Progenitor cell of endocrine pancreas (in vitro differentiated cells): ENCODE data around the gene MATN1. TPM values are rescaled to one million over a fixed set of nuclear protein-coding genes. Genes with fewer than 3 reads are reported as not detected.

ENCODE experiments used
- DNase-seq: peaks from one replicate; pipeline ENCODE4 v3.0.0; 2021; ENCODE audit warnings: low spot score; ENCODE audit not compliant: unreplicated experiment
- H3K27ac Mint-ChIP-seq: 2 replicates; pipeline ENCODE4 v1.8.0; 2021; ENCODE audit warnings: mild to moderate bottlenecking, moderate library complexity, mixed read lengths
- H3K27me3 Mint-ChIP-seq: 2 replicates; pipeline ENCODE4 v1.8.0; 2021; ENCODE audit warnings: mixed read lengths
- H3K36me3 Mint-ChIP-seq: 2 replicates; pipeline ENCODE4 v1.8.0; 2022; ENCODE audit warnings: mixed read lengths; ENCODE audit not compliant: insufficient read depth
- H3K4me1 Mint-ChIP-seq: 2 replicates; pipeline ENCODE4 v1.8.0; 2021; ENCODE audit warnings: low read depth, mixed read lengths
- H3K4me3 Mint-ChIP-seq: 2 replicates; pipeline ENCODE4 v1.8.0; 2021; ENCODE audit warnings: low read depth, mild to moderate bottlenecking, moderate library complexity, mixed read lengths
- H3K9me3 Mint-ChIP-seq: 2 replicates; pipeline ENCODE4 v1.8.0; 2021; ENCODE audit warnings: low read depth, mixed read lengths
- total RNA-seq: library from RNA; stranded (reverse); gene quantifications from 2 replicates; pipeline ENCODE4 v1.2.1, GENCODE V29; 2021
- TF ChIP-seq, protein P1 (sequence below): fragments of 200-600 bp; sonication (generic); IDR thresholded peaks from one replicate; pipeline ENCODE4 v1.5.0; 2021; ENCODE audit warnings: antibody characterized with exemption, mild to moderate bottlenecking; ENCODE audit not compliant: unreplicated experiment

MATN1 gene
- total RNA-seq, 1 donor from 2014 or later: 0.14 TPM

DNA sequence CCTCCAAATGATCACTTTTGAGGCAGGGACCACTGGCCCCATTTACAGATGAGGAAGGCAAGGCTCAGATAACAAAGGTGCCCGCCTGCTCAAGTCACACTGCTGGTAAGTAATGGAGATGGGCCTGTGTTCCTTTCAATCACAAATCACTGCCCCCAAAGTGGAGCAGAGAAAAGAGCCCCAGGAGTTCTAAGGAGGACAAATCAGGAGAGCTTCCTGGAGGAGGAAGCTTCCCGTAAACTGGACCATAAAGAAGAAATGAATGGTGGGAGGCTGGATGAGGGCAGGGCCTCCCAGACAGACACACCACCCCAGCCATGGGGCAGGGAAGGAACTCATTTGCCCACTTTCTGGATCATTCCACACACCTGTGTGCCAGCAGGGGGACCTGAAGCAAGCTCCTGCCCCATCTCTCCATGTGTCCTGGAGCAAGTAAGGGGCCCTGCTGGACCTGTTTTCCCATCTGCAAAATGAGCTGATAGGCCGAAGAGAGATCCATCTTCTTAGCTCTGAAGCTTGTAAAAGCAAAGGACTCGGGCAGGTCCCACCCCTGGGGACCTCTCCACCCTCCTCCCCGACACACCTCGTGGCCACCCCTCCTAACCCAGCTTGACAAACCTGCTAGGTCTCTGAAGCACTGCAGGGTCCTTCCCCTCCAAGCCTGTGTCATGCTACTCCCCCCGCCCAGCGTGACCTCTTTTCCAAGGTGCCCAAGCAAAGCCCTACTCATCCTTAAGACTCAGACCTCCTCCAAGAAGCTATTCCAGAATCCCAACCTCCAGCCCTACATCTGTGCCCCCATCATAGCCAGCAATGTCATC is 28.7 kb upstream of the MATN1 start:
- Mint-ChIP-seq H3K4me3 (no peak overlapping the region), H3K4me1 (peaks cover 2% of the 10 kb centered on the region), H3K27ac (no peak overlapping the region), H3K9me3 (no peaks in the 10 kb centered on the region), H3K27me3 (peaks cover 13% of the 10 kb centered on the region), H3K36me3 (no peaks in the 10 kb centered on the region)
- TF ChIP-seq, protein P1, sequence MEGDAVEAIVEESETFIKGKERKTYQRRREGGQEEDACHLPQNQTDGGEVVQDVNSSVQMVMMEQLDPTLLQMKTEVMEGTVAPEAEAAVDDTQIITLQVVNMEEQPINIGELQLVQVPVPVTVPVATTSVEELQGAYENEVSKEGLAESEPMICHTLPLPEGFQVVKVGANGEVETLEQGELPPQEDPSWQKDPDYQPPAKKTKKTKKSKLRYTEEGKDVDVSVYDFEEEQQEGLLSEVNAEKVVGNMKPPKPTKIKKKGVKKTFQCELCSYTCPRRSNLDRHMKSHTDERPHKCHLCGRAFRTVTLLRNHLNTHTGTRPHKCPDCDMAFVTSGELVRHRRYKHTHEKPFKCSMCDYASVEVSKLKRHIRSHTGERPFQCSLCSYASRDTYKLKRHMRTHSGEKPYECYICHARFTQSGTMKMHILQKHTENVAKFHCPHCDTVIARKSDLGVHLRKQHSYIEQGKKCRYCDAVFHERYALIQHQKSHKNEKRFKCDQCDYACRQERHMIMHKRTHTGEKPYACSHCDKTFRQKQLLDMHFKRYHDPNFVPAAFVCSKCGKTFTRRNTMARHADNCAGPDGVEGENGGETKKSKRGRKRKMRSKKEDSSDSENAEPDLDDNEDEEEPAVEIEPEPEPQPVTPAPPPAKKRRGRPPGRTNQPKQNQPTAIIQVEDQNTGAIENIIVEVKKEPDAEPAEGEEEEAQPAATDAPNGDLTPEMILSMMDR: no peak
- no peak for DNase-seq

DNA sequence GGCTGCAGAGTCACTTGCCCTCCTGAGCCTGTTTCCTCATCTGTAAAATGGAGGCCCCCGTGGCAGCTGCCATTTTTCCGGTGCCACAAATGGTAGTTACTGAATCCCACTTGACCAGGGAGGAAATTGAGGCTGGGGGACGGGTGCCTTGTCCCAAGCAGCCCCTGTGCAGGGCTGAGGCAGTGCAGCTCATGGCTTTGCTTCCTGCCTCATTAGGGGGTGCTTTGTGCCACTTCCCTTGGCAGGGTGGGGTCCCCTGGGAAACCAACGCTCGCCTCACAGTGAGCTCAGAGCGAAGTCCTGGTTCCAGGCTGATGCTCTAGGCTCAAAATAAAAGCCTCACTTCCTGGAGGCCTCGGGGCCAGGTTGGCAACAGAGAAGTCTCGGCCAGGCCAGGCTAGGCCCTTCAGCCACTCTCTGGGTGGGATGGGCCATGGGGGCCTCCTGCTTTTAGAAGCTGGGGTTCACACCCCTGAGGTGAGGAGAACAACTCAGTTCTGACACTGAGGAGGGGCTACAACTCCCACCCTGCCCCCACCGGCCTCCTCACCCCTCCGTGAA is 27.4 kb upstream of the MATN1 start:
- Mint-ChIP-seq H3K4me1 (peaks cover 6% of the 10 kb centered on the region), H3K27me3 (peaks cover 13% of the 10 kb centered on the region), H3K36me3 (no peaks in the 10 kb centered on the region), H3K27ac (no peak overlapping the region), H3K4me3 (no peak overlapping the region), H3K9me3 (no peaks in the 10 kb centered on the region)
- DNase-seq: no peak
- TF ChIP-seq, protein P1: no peak

DNA sequence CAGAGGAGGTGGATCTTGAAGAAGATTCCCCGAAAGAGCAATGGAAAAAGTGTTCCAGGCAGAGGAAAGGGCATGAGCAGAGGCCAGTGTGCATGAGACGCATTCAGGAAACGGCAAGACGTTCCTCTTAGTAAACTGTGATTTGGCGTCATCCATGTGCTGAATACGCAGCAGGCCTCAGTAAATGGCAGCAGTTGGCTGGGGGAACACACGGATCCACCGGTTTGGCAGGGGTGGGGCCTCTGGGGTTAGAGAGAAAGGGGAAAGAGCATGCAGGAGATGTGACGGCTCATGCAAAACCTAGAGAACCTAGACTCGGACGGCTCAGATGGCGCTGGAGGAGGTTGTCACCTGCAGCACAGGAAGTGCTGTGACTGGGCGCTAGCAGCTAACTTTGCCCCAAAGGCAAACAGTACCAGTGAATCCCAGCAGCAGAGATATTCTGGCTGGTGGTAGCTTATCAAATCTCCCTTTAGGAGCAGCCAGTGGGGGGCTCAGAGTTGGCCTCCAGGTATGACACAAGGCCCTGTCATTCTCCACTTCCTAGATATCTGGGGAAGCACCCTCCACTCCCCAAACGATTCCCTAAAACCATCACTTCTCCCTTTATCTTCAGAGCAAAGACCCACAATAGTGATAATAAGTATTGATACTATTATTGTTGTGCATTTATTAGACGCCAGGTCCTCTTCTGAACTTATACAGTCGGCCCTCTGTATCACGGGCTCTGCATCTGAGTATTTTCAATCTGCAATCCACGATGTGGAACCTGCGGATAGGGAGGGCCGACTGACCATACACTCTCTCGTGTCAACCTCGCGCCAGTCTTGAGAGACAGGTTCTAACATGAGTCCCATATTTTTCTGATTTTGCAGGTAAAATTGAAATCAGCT is 26.6 kb upstream of the MATN1 start:
- H3K9me3 Mint-ChIP-seq: no peaks in the 10 kb centered on the region
- no peak overlapping the region for H3K4me3 Mint-ChIP-seq
- H3K36me3 Mint-ChIP-seq: no peaks in the 10 kb centered on the region
- TF ChIP-seq, protein P1: no peak
- peaks cover 6% of the 10 kb centered on the region for H3K4me1 Mint-ChIP-seq
- H3K27ac Mint-ChIP-seq: no peak overlapping the region
- no peak for DNase-seq
- H3K27me3 Mint-ChIP-seq: peaks cover 13% of the 10 kb centered on the region

DNA sequence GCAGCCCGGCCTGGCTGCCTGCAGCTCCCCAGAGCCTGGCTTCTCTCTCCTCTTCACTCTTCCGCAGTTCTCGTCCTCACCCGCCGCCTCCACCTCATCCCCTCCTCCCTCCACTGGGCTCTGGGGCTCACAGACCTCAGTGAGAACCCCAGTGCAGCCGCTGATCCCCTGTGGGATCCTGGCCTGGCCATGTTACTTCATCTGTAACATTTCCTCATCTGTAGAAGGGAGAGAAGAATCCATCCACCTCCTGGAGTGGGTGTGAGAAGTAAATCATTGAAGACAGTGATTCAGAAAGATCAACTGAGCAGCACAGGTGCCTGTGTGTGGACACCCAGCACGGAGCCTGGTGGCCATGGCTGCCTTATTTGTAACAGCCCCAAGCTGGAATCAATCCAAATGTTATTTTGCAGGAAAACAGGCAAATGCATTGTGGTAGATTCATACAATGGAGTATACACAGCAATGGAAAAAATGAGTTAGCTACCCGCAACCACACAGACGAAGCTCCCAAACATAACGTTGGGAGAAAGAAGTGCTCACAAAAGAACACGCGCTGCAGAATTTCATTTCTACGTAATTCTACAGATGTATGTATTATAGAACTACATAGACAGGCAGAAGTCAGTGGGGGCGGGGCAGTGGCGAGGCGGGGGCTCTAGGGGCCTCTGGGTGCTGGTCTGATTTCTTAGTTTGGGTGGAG is 25.5 kb upstream of the MATN1 start:
- Mint-ChIP-seq H3K4me1 (peaks cover 6% of the 10 kb centered on the region), H3K9me3 (no peaks in the 10 kb centered on the region), H3K27me3 (peaks cover 13% of the 10 kb centered on the region), H3K27ac (no peak overlapping the region), H3K36me3 (no peaks in the 10 kb centered on the region), H3K4me3 (no peak overlapping the region)
- TF ChIP-seq, protein P1: no peak
- DNase-seq: no peak
